Measurements from ENCODE around the gene PACSIN3. TPM values are rescaled to one million over a fixed set of nuclear protein-coding genes. Genes with fewer than 3 reads are reported as not detected.
A peak's percentile ranks its signal among the peaks of the same experiment; 100 is the strongest.

The PACSIN3 gene
- total and polyA plus RNA-seq, 2 of the 13 experiments (the other 11 are each of a cell fraction or from before 2014, with no cell fraction given), result 47.9 to 93.3 TPM

DNA sequence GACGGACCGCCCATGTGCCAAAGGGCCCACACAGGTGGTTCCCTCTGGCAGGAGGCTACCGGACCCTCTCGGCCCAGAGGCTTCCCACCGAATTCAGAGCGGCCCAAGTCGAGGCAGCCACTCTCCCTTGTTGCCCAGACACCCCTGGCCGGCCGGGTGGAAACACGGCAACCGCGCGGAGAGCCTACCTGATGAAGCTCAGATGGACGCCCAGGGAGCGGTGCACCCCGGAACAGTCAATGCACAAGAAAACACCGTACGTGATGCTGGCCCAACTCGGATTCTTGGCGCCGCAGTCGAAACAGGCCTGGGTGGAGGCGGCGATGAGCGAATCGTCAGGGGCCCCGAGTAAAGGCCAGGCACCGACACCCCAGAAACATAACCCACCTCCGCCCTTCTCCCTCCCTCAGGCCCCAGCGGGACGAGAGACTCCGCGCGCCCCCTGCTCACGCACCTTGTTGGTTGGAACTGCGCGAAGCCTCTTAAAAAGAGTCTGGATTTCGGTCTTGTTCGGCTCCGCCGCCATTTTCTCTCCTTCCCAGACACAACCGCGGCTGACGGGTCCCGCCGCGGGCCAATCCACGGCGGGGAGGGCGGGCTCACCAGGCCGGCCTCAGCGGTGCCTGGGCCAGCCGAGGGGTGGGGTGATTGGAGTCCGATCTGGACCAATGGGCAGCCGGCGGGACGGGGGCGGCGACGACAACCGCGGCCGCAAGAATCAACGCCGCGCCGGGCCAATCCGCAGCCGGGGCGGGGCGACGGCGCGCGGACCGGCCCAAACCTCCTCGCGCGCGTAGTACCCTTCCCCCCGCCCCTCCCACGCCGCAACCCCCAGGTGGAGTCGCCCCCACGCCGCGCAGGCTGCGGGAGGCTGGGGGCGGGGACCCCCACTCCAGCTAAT lies 9.7 kb downstream of the PACSIN3 start, which contains the start of gene ARFGAP2 (continued):
- TF ChIP-seq, protein P1, sequence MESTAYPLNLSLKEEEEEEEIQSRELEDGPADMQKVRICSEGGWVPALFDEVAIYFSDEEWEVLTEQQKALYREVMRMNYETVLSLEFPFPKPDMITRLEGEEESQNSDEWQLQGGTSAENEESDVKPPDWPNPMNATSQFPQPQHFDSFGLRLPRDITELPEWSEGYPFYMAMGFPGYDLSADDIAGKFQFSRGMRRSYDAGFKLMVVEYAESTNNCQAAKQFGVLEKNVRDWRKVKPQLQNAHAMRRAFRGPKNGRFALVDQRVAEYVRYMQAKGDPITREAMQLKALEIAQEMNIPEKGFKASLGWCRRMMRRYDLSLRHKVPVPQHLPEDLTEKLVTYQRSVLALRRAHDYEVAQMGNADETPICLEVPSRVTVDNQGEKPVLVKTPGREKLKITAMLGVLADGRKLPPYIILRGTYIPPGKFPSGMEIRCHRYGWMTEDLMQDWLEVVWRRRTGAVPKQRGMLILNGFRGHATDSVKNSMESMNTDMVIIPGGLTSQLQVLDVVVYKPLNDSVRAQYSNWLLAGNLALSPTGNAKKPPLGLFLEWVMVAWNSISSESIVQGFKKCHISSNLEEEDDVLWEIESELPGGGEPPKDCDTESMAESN (CRISPR knock-in tag; conservative IDR thresholded peaks at IDR 0.05), result peak; percentile 69; the same call in 1 of the 2 replicates
- TF ChIP-seq REPIN1 (CRISPR knock-in tag; IDR thresholded peaks at IDR 0.05; ENCODE audit: borderline replicate concordance, low read depth), result peak; percentile 69
- no peak for TF ChIP-seq ZNF503 (CRISPR knock-in tag; IDR thresholded peaks at IDR 0.05)
- TF ChIP-seq ZNF383 (CRISPR knock-in tag; IDR thresholded peaks at IDR 0.05; ENCODE audit: borderline replicate concordance), result peak; percentile 67; the same call in 1 of the 2 replicates
- TF ChIP-seq DNMT1 (CRISPR knock-in tag; IDR thresholded peaks at IDR 0.05), result no peak
- TF ChIP-seq MIER3 (CRISPR knock-in tag; IDR thresholded peaks at IDR 0.05; ENCODE audit: borderline replicate concordance), result peak; percentile 46; the same call in 1 of the 2 replicates
- TF ChIP-seq, protein P2, sequence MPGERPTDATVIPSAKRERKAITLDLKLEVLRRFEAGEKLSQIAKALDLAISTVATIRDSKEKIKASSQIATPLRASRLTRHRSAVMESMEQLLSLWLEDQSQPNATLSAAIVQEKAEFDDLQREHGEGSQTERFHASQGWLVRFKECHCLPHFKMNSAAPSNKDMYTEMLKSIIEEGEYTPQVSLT (CRISPR knock-in tag; IDR thresholded peaks at IDR 0.05; ENCODE audit: borderline replicate concordance, low read depth), result no peak
- TF ChIP-seq CEBPZ (IDR thresholded peaks at IDR 0.05; ENCODE audit: low read length), result no peak
- TF ChIP-seq ZNF605 (CRISPR knock-in tag; IDR thresholded peaks at IDR 0.05), result no peak; the same call in 1 of the 2 replicates
- TF ChIP-seq, protein P3, sequence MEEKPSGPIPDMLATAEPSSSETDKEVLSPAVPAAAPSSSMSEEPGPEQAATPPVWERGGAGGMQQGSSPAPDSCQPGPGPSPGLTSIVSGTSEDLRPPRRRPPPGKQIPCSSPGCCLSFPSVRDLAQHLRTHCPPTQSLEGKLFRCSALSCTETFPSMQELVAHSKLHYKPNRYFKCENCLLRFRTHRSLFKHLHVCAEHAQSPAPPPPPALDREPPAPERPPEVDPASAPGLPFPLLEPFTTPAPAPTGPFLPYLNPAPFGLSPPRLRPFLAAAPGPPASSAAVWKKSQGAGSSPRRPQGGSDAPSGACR (CRISPR knock-in tag; IDR thresholded peaks at IDR 0.05), result no peak
- TF ChIP-seq PAX8 (CRISPR knock-in tag; IDR thresholded peaks at IDR 0.05; ENCODE audit: borderline replicate concordance), result peak; percentile 84; the same call in 1 of the 2 replicates
- TF ChIP-seq NFIC (IDR thresholded peaks at IDR 0.05; ENCODE audit: low read length), result 0 out of 2 replicates have a peak, but pooled peaks have one; percentile 15
- no peak for TF ChIP-seq ZNF570 (CRISPR knock-in tag; IDR thresholded peaks at IDR 0.05; ENCODE audit: borderline replicate concordance)
- TF ChIP-seq MAZ (IDR thresholded peaks at IDR 0.05; ENCODE audit: borderline replicate concordance, low read depth, low read length), result 0 out of 2 replicates have a peak, but pooled peaks have one; percentile 30
- TF ChIP-seq MAZ (CRISPR knock-in tag; IDR thresholded peaks at IDR 0.05; ENCODE audit: low read depth), result 0 out of 2 replicates have a peak, but pooled peaks have one; percentile 13
- no peak for TF ChIP-seq ZNF232 (CRISPR knock-in tag; IDR thresholded peaks at IDR 0.05; ENCODE audit: borderline replicate concordance)
- no peak for TF ChIP-seq SOX5 (CRISPR knock-in tag; IDR thresholded peaks at IDR 0.05; ENCODE audit: borderline replicate concordance)
